Hepatocyte (in vitro differentiated cells): ENCODE measurements around the gene TMEM41A. TPM values are rescaled to one million over a fixed set of nuclear protein-coding genes. Genes with fewer than 3 reads are reported as not detected.
"Not testable (repeated sequence)": the region's sequence is repeated elsewhere in the genome, so short reads cannot be mapped to it uniquely, and the experiment has no call there.

Experiments used
- DNase-seq: peaks from one replicate; pipeline ENCODE4 v3.0.0-alpha.2; 2016; ENCODE audit warnings: low spot score
- H2AFZ ChIP-seq: fragments of 200-600 bp; sonication (generic); 2 replicates; pipeline ENCODE4 v1.6.0; 2016; ENCODE audit warnings: antibody characterized with exemption, mild to moderate bottlenecking
- H3K27ac ChIP-seq: fragments of 200-600 bp; sonication (generic); 2 replicates; pipeline ENCODE4 v1.5.1; 2016; ENCODE audit warnings: mild to moderate bottlenecking
- H3K27me3 ChIP-seq: fragments of 200-600 bp; sonication (generic); 2 replicates; pipeline ENCODE4 v1.6.1; 2016
- H3K36me3 ChIP-seq: fragments of 200-600 bp; sonication (generic); replicated peaks from 2 replicates; pipeline ENCODE4 v1.5.1; 2016; ENCODE audit warnings: low read depth; ENCODE audit not compliant: insufficient read depth
- H3K4me1 ChIP-seq: fragments of 200-600 bp; sonication (generic); 2 replicates; pipeline ENCODE4 v1.5.1; 2016; ENCODE audit warnings: mild to moderate bottlenecking, moderate library complexity; ENCODE audit not compliant: insufficient read depth
- H3K4me2 ChIP-seq: fragments of 200-600 bp; sonication (generic); 2 replicates; pipeline ENCODE4 v1.6.0; 2016
- H3K4me3 ChIP-seq: fragments of 200-600 bp; sonication (generic); 2 replicates; pipeline ENCODE4 v1.5.1; 2016; ENCODE audit warnings: mild to moderate bottlenecking
- H3K79me2 ChIP-seq: fragments of 200-600 bp; sonication (generic); 2 replicates; pipeline ENCODE4 v1.6.0; 2017; ENCODE audit warnings: mild to moderate bottlenecking
- H3K9me2 ChIP-seq: fragments of 200-600 bp; sonication (generic); replicated peaks from 2 replicates; pipeline ENCODE4 v1.6.0; 2017; ENCODE audit warnings: mild to moderate bottlenecking; ENCODE audit not compliant: insufficient read depth
- H3K9me3 ChIP-seq: fragments of 200-600 bp; sonication (generic); 2 replicates; pipeline ENCODE4 v1.5.1; 2016; ENCODE audit warnings: low read depth, mild to moderate bottlenecking
- H4K20me1 ChIP-seq: fragments of 200-600 bp; sonication (generic); 2 replicates; pipeline ENCODE4 v1.6.0; 2016; ENCODE audit warnings: mild to moderate bottlenecking; ENCODE audit not compliant: insufficient read depth, poor library complexity, severe bottlenecking
- CTCF ChIP-seq: fragments of 200-600 bp; sonication (generic); IDR thresholded peaks from 2 replicates; pipeline ENCODE4 v1.5.1; 2016; ENCODE audit warnings: antibody characterized with exemption, mild to moderate bottlenecking; ENCODE audit not compliant: poor library complexity
- EZH2 ChIP-seq: fragments of 200-600 bp; sonication (generic); IDR thresholded peaks from 2 replicates; pipeline ENCODE4 v1.6.1; 2016; ENCODE audit warnings: antibody characterized with exemption, mild to moderate bottlenecking, borderline replicate concordance
- EZH2phosphoT487 ChIP-seq: fragments of 200-600 bp; sonication (generic); IDR thresholded peaks from one replicate; pipeline ENCODE4 v1.6.1; 2018; ENCODE audit warnings: antibody characterized with exemption, mild to moderate bottlenecking, low read depth, moderate library complexity; ENCODE audit not compliant: unreplicated experiment, severe bottlenecking
- WGBS: methylation state at CpG from one replicate; pipeline ENCODE4 v1.1.6; 2016; ENCODE audit warnings: low lambda C conversion rate; ENCODE audit errors: missing lambda C conversion rate; 5-methylcytosine and 5-hydroxymethylcytosine counted together
- polyA plus RNA-seq: library from polyadenylated mRNA; unstranded; fragments of >200 nt; fragmentation: Nextera tagmentation; extraction: Ambion mirVana; gene quantifications from 2 replicates; pipeline ENCODE4 v1.2.1, GENCODE V29; 2016
- total RNA-seq: library from RNA; depleted of rRNA; stranded (reverse); fragments of >200 nt; gene quantifications from 2 replicates; pipeline ENCODE4 v1.2.3, GENCODE V29; 2014

The TMEM41A gene
- total and polyA plus RNA-seq, 2 experiments from 2014 or later, result 43.4 to 62.4 TPM

GRCh38 chr3:185473290-185473815 is 25.5 kb downstream of the TMEM41A start:
- Histone ChIP-seq H3K27ac (no peak overlapping the region), H3K9me2 (no peaks in the 10 kb centered on the region), H3K79me2 (no peaks in the 10 kb centered on the region), H3K4me1 (no peaks in the 10 kb centered on the region), H3K36me3 (no peaks in the 10 kb centered on the region), H3K9me3 (no peaks in the 10 kb centered on the region), H3K27me3 (no peaks in the 10 kb centered on the region), H3K4me3 (no peak overlapping the region), H2AFZ (no peak overlapping the region), H4K20me1 (no peaks in the 10 kb centered on the region), H3K4me2 (no peak overlapping the region)
- DNase-seq, result no peak
- no peak for TF ChIP-seq EZH2
- TF ChIP-seq CTCF, result no peak
- TF ChIP-seq EZH2phosphoT487, result no peak
- 89% methylated on average over 15 of the region's 15 CpGs for WGBS

GRCh38 chr3:185470323-185470722 is 28.5 kb downstream of the TMEM41A start:
- Histone ChIP-seq H2AFZ (no peak overlapping the region), H3K79me2 (no peaks in the 10 kb centered on the region), H3K9me2 (no peaks in the 10 kb centered on the region), H3K36me3 (no peaks in the 10 kb centered on the region), H3K4me3 (no peak overlapping the region), H3K27me3 (no peaks in the 10 kb centered on the region), H3K27ac (no peak overlapping the region), H4K20me1 (no peaks in the 10 kb centered on the region), H3K9me3 (no peaks in the 10 kb centered on the region), H3K4me1 (no peaks in the 10 kb centered on the region), H3K4me2 (no peak overlapping the region)
- no peak for DNase-seq
- WGBS, result 75% methylated on average over 3 of the region's 3 CpGs
- TF ChIP-seq EZH2 (no peak), CTCF (no peak)

- Histone ChIP-seq H3K27ac (no peak overlapping the region), H3K4me1 (no peaks in the 10 kb centered on the region), H4K20me1 (no peaks in the 10 kb centered on the region), H2AFZ (no peak overlapping the region), H3K9me2 (no peaks in the 10 kb centered on the region), H3K36me3 (no peaks in the 10 kb centered on the region), H3K27me3 (no peaks in the 10 kb centered on the region), H3K9me3 (no peaks in the 10 kb centered on the region), H3K79me2 (no peaks in the 10 kb centered on the region), H3K4me3 (no peak overlapping the region), H3K4me2 (no peak overlapping the region)
- no peak for DNase-seq
- 62% methylated on average over 3 of the region's 3 CpGs for WGBS
- TF ChIP-seq EZH2phosphoT487, result no peak
- no peak for TF ChIP-seq EZH2
- TF ChIP-seq CTCF, result no peak
These were observed 29.3 kb downstream of the TMEM41A start for GRCh38 chr3:185469542-185469941.

- H3K4me2 ChIP-seq, H3K27me3 ChIP-seq, H3K79me2 ChIP-seq, DNase-seq, H3K27ac ChIP-seq, H4K20me1 ChIP-seq, H3K9me2 ChIP-seq, H3K36me3 ChIP-seq, H3K4me3 ChIP-seq, H3K4me1 ChIP-seq, H3K9me3 ChIP-seq, H2AFZ ChIP-seq: not testable (repeated sequence)
- WGBS, result 100% methylated on average over 5 of the region's 5 CpGs
These were observed 32.7 kb downstream of the TMEM41A start for GRCh38 chr3:185466123-185466522.
